Breast epithelium (tissue), 4 donors: ENCODE measurements around the gene CPN2. TPM values are rescaled to one million over a fixed set of nuclear protein-coding genes. Genes with fewer than 3 reads are reported as not detected.

Experiments used
- DNase-seq, 2 donors: peaks; one replicate each; pipeline ENCODE4 v3.0.0-alpha.2; 2019; ENCODE audit warnings: low spot score in 2 of 2
- H3K27ac ChIP-seq, 2 donors: fragments of 200-600 bp; sonication (generic) in 1 of 2; one replicate each; pipeline ENCODE4 v1.5.1; 2016 to 2019; ENCODE audit warnings: mild to moderate bottlenecking in 1 of 2
- H3K27me3 ChIP-seq, 2 donors: fragments of 200-600 bp; sonication (generic) in 1 of 2; one replicate each; pipeline versions ENCODE4 v1.5.1 to v1.6.0; 2017 to 2019; ENCODE audit warnings: control low read depth in 1 of 2, mild to moderate bottlenecking in 1 of 2
- H3K36me3 ChIP-seq: fragments of 200-600 bp; one replicate; pipeline ENCODE4 v1.5.1; 2019
- H3K4me1 ChIP-seq, 2 donors: fragments of 200-600 bp; sonication (generic); one replicate each; pipeline ENCODE4 v1.5.1; 2016 to 2019; ENCODE audit warnings: control low read depth in 1 of 2
- H3K4me3 ChIP-seq, 3 donors: fragments of 200-600 bp; sonication (generic); 1 replicate in 2 of 3; 2 replicates in 1 of 3; pipeline ENCODE4 v1.5.1; 2016 to 2019; ENCODE audit warnings: mild to moderate bottlenecking in 3 of 3, moderate library complexity in 2 of 3
- H3K9me3 ChIP-seq, 2 donors: fragments of 200-600 bp; sonication (generic) in 1 of 2; one replicate each; pipeline ENCODE4 v1.5.1; 2016 to 2019; ENCODE audit warnings: control low read depth in 1 of 2
- POLR2A ChIP-seq: fragments of 450-650 bp; IDR thresholded peaks from one replicate; pipeline ENCODE4 v1.6.1; 2016; ENCODE audit warnings: antibody characterized with exemption, mild to moderate bottlenecking, moderate library complexity
- POLR2AphosphoS5 ChIP-seq, 3 donors: sonication (generic); formaldehyde crosslinking; IDR thresholded peaks; one replicate each; pipeline ENCODE4 v1.6.1; 2017; ENCODE audit warnings: antibody characterized with exemption in 3 of 3
- intact Hi-C: fragments of 100-400 bp; cut with DNase I; formaldehyde crosslinking; loops from one replicate; pipeline ENCODE4 v1.15.1; 2023; ENCODE audit warnings: low total_unique reads
- total RNA-seq, 3 donors: library from RNA; depleted of rRNA; stranded (reverse); fragments of >200 nt; gene quantifications; one replicate each; pipeline ENCODE4 v1.1.0, GENCODE V29; 2016
- TF ChIP-seq, protein P1 (sequence below), 3 donors: fragments of 450-650 bp; IDR thresholded peaks; one replicate each; pipeline ENCODE4 v1.5.1; 2016 to 2017; ENCODE audit warnings: antibody characterized with exemption in 3 of 3, mild to moderate bottlenecking in 3 of 3, moderate library complexity in 3 of 3

CPN2 gene
- total RNA-seq, 3 donors from 2014 or later: 0.16 TPM; not detected in 2

DNA sequence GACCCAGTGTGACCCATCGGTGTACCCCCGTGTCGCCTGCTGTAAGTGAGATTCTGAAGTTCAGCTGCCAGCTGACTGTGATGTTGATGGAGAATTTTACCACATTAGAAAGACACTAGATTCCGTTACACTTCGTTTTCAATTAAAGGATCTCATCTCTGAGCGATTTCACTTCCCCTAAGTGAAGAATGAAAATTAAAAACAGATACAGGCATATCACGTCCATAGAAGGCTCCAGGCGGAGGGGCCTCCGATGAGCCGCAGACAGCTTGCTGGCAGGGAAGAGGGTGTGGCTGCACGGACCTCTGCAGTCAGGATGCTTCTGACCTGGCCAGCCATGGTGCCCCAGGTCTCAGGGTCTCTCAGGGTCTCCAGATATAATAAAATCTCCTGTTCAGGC lies 6.6 kb upstream of the CPN2 start:
- no peaks in the 10 kb centered on the region for H3K4me1 ChIP-seq

DNA sequence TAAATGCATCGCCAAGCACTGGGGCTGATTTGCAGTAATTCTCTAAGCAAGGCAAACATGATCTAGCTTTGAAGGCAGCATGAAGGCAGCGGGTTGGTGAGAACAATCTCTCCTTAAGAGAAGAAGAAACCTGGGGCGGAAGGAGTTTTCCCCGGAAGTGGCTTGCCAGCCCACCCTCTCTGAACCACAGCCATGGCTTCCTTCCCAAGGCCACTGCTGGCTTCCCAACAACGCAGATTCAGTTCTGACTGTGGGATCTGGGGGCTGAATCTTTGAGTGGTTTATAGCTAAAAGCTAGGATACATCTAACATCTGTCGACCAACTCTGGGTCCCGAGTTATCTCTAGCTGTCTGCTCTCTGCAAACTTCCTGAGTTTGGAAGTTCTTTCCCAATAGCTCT lies 4.3 kb upstream of the CPN2 start:
- Histone ChIP-seq H3K4me3 (no peak overlapping the region), H3K36me3 (no peaks in the 10 kb centered on the region), H3K27me3 (no peaks in the 10 kb centered on the region), H3K4me1 (no peaks in the 10 kb centered on the region), H3K27ac (no peak overlapping the region), H3K9me3 (no peaks in the 10 kb centered on the region)
- TF ChIP-seq POLR2AphosphoS5 (IDR thresholded peaks at IDR 0.05): no peak
- TF ChIP-seq POLR2A: no peak
- TF ChIP-seq, protein P1, sequence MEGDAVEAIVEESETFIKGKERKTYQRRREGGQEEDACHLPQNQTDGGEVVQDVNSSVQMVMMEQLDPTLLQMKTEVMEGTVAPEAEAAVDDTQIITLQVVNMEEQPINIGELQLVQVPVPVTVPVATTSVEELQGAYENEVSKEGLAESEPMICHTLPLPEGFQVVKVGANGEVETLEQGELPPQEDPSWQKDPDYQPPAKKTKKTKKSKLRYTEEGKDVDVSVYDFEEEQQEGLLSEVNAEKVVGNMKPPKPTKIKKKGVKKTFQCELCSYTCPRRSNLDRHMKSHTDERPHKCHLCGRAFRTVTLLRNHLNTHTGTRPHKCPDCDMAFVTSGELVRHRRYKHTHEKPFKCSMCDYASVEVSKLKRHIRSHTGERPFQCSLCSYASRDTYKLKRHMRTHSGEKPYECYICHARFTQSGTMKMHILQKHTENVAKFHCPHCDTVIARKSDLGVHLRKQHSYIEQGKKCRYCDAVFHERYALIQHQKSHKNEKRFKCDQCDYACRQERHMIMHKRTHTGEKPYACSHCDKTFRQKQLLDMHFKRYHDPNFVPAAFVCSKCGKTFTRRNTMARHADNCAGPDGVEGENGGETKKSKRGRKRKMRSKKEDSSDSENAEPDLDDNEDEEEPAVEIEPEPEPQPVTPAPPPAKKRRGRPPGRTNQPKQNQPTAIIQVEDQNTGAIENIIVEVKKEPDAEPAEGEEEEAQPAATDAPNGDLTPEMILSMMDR (IDR thresholded peaks at IDR 0.05): no peak
- intact Hi-C loops: no loop called here
- no peak for DNase-seq

More for the DNA sequence above, 6.6 kb upstream of the CPN2 start:
- Histone ChIP-seq H3K9me3 (no peaks in the 10 kb centered on the region), H3K36me3 (no peaks in the 10 kb centered on the region), H3K27me3 (no peaks in the 10 kb centered on the region), H3K27ac (no peak overlapping the region), H3K4me3 (no peak overlapping the region)
- DNase-seq: no peak
- intact Hi-C loops: no loop called here
- TF ChIP-seq POLR2AphosphoS5 (IDR thresholded peaks at IDR 0.05) (no peak), POLR2A (no peak)
- TF ChIP-seq, protein P1 (IDR thresholded peaks at IDR 0.05): no peak

DNA sequence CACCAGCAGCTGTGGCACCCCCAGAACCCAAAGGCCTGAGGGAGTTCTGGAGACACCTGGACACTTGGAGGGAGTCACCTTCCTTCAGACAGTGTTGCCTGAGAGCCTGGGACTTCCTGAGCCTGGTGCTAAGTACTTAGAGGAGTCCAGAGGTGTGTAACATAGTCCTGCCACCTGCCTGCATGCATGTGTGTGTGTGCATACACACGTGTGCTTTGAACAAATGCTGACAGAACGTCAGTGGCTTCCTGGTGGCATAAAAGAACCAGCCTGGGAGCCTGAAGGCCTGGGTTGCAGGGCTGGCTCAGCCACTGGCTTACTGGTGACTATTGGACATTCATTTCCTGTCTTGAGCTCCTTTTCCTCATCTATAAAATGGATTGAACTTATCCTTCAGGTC lies 3.2 kb upstream of the CPN2 start:
- Histone ChIP-seq H3K4me3 (no peak overlapping the region), H3K36me3 (no peaks in the 10 kb centered on the region), H3K4me1 (no peaks in the 10 kb centered on the region), H3K9me3 (no peaks in the 10 kb centered on the region), H3K27ac (no peak overlapping the region), H3K27me3 (no peaks in the 10 kb centered on the region)
- DNase-seq: no peak
- intact Hi-C loops: no loop called here
- TF ChIP-seq POLR2AphosphoS5 (IDR thresholded peaks at IDR 0.05) (no peak), POLR2A (no peak)
- TF ChIP-seq, protein P1 (IDR thresholded peaks at IDR 0.05): no peak

DNA sequence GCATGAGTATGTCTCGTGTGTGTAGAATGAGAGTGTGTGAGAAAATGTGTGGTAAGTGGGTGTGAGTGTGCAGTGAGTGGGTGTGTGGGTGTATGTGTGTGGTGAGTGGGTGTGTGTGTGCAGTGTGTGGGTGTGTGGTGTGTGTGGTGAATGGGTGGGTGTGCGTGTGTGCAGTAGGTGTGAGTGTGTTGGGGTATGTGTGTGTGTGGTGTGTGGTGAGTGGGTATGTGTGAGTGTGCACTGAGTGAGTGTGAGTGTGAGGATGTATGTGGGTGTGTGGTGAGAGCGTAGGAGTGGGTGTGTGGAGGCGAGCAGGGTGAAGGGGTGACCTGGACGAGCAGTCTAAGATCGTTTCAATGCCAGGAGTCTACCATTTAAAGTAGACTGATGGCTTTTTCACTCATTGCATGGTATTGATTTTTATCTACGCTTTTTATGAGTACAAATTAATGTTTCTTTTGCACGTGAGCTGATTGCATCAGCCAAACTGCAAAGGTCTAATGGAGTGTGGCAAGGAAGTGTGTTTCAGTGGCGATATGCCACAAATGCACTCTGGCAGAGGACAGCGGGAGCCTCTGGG lies 1.6 kb upstream of the CPN2 start:
- no peak for TF ChIP-seq POLR2AphosphoS5 (IDR thresholded peaks at IDR 0.05)
- no peak for TF ChIP-seq POLR2A
- TF ChIP-seq, protein P1 (IDR thresholded peaks at IDR 0.05): no peak
- intact Hi-C loops: no loop called here
- DNase-seq: no peak

DNA sequence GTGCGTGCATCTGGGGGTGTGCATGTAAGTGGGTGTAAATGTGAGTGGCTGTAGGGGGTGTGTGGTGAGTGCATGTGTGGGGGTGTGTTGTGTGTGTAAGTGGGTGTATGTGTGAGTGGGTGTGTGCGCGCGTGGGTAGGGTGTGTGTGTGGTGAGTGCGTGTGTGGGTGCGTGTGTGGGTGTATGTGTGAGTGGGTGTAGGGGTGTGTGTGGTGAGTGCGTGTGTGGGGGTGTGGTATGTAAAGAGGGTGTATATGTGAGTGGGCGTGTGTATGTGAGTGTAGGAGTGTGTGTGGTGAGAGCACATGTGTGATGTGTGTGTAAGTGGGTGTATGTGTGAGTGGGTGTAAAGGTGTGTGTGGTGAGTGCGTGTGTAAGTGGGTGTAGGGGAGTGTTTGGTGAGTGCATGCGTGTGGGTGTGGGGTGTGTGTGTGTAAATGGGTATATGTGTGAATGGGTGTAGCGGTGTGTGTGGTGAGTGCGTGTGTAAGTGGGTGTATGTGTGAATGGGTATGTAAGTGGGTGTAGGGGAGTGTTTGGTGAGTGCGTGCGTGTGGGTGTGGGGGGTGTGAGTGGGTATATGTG lies 916 bp upstream of the CPN2 start:
- TF ChIP-seq POLR2AphosphoS5 (IDR thresholded peaks at IDR 0.05) (no peak), POLR2A (no peak)
- TF ChIP-seq, protein P1 (IDR thresholded peaks at IDR 0.05): no peak
- intact Hi-C loops: no loop called here
- no peak overlapping the region for H3K4me3 ChIP-seq
- no peaks in the 10 kb centered on the region for H3K4me1 ChIP-seq
- H3K36me3 ChIP-seq: no peaks in the 10 kb centered on the region
- H3K9me3 ChIP-seq: no peaks in the 10 kb centered on the region
- no peaks in the 10 kb centered on the region for H3K27me3 ChIP-seq
- no peak overlapping the region for H3K27ac ChIP-seq
- DNase-seq: no peak

More for the DNA sequence above, 1.6 kb upstream of the CPN2 start:
- Histone ChIP-seq H3K27me3 (no peaks in the 10 kb centered on the region), H3K4me1 (no peaks in the 10 kb centered on the region), H3K9me3 (no peaks in the 10 kb centered on the region), H3K36me3 (no peaks in the 10 kb centered on the region), H3K4me3 (no peak overlapping the region), H3K27ac (no peak overlapping the region)
